ENCODE results near the gene INPP5D. TPM values are rescaled to one million over a fixed set of nuclear protein-coding genes. Genes with fewer than 3 reads are reported as not detected.
A peak's percentile ranks its signal among the peaks of the same experiment; 100 is the strongest.

INPP5D gene
- total RNA-seq, 2 experiments from 2014 or later = 129 to 135 TPM

DNA sequence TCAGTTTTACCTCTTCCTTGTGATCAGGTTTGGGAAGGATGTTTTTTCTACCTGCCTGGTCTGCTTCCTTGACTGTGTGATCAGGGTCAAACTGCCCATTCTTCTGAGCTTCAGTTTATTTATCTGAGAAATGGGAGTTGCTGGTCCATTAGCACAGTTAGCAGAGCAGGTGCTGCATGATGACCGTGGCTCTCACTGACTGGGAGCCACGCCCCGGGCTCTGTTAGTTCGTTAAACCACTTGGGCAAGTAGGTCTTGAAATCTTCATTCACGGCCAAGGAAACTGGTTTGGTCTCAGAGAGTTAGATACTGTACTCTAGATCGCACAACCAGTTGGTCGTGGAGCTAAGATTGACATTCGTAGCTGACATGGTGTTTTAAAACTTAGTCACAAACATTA is 41.7 kb downstream of the INPP5D start:
- H3K27ac Mint-ChIP-seq = no peak overlapping the region

GRCh38 chr2:233105156-233105895 is 45.2 kb downstream of the INPP5D start:
- no peak overlapping the region for H3K4me3 Mint-ChIP-seq
- ATAC-seq (ENCODE audit: low read depth) = no peak
- DNase-seq = no peak
- H3K4me1 Mint-ChIP-seq = peaks cover 47% of the 10 kb centered on the region
- H3K36me3 Mint-ChIP-seq = peaks cover 42% of the 10 kb centered on the region
- no peaks in the 10 kb centered on the region for H3K27me3 Mint-ChIP-seq
- POLR2A ChIA-PET = interaction anchor here (1.0 kb wide), 1 partner anchor 16 kb away, joined by 3 read pairs; no protein-coding TSS in a partner anchor
- no peaks in the 10 kb centered on the region for H3K9me3 Mint-ChIP-seq
- H3K27ac Mint-ChIP-seq = no peak overlapping the region

More for the DNA sequence above, 41.7 kb downstream of the INPP5D start:
- DNase-seq = no peak
- no peak for ATAC-seq (ENCODE audit: low read depth)
- POLR2A ChIA-PET = interaction anchor here (1.0 to 2.7 kb wide), 2 partner anchors 20 to 41 kb away, joined by 3 to 18 read pairs; partner anchors contain the start of gene INPP5D
- no peak overlapping the region for H3K4me3 Mint-ChIP-seq
- H3K9me3 Mint-ChIP-seq = no peaks in the 10 kb centered on the region
- peaks cover 59% of the 10 kb centered on the region for H3K36me3 Mint-ChIP-seq
- no peaks in the 10 kb centered on the region for H3K27me3 Mint-ChIP-seq
- peaks cover 58% of the 10 kb centered on the region for H3K4me1 Mint-ChIP-seq

GRCh38 chr2:233105930-233106329 is 45.8 kb downstream of the INPP5D start:
- peaks cover 36% of the 10 kb centered on the region for H3K36me3 Mint-ChIP-seq
- POLR2A ChIA-PET = interaction anchor here (0.6 kb wide), 1 partner anchor 456 kb away, joined by 3 read pairs; no protein-coding TSS in a partner anchor
- H3K27ac Mint-ChIP-seq = no peak overlapping the region
- no peak overlapping the region for H3K4me3 Mint-ChIP-seq
- ATAC-seq (ENCODE audit: low read depth) = no peak
- no peak for DNase-seq
- H3K9me3 Mint-ChIP-seq = no peaks in the 10 kb centered on the region
- H3K4me1 Mint-ChIP-seq = peaks cover 41% of the 10 kb centered on the region
- H3K27me3 Mint-ChIP-seq = no peaks in the 10 kb centered on the region

- ATAC-seq (ENCODE audit: low read depth) (no peak), DNase-seq (no peak)
- no peaks in the 10 kb centered on the region for H3K9me3 Mint-ChIP-seq
- peaks cover 35% of the 10 kb centered on the region for H3K4me1 Mint-ChIP-seq
- H3K4me3 Mint-ChIP-seq = no peak overlapping the region
- POLR2A ChIA-PET = no interaction called here
- H3K27me3 Mint-ChIP-seq = no peaks in the 10 kb centered on the region
- peaks cover 34% of the 10 kb centered on the region for H3K36me3 Mint-ChIP-seq
- peak overlapping the region; percentile 30 for H3K27ac Mint-ChIP-seq
Measured at GRCh38 chr2:233107011-233107410, 46.9 kb downstream of the INPP5D start.

- POLR2A ChIA-PET = no interaction called here
- DNase-seq (no peak), ATAC-seq (ENCODE audit: low read depth) (no peak)
- H3K36me3 Mint-ChIP-seq = peaks cover 29% of the 10 kb centered on the region
- no peaks in the 10 kb centered on the region for H3K9me3 Mint-ChIP-seq
- peaks cover 32% of the 10 kb centered on the region for H3K4me1 Mint-ChIP-seq
- no peak overlapping the region for H3K4me3 Mint-ChIP-seq
- H3K27ac Mint-ChIP-seq = no peak overlapping the region
- no peaks in the 10 kb centered on the region for H3K27me3 Mint-ChIP-seq
Measured at GRCh38 chr2:233107831-233108300, 47.7 kb downstream of the INPP5D start.

- Mint-ChIP-seq H3K27me3 (no peaks in the 10 kb centered on the region), H3K4me3 (no peak overlapping the region), H3K4me1 (peaks cover 31% of the 10 kb centered on the region), H3K27ac (peak overlapping the region; percentile 8), H3K36me3 (peaks cover 23% of the 10 kb centered on the region), H3K9me3 (no peaks in the 10 kb centered on the region)
- ATAC-seq (ENCODE audit: low read depth) = peak; percentile 23
- no peak for DNase-seq
- POLR2A ChIA-PET = no interaction called here
Measured at GRCh38 chr2:233108611-233109490, 48.7 kb downstream of the INPP5D start.

DNA sequence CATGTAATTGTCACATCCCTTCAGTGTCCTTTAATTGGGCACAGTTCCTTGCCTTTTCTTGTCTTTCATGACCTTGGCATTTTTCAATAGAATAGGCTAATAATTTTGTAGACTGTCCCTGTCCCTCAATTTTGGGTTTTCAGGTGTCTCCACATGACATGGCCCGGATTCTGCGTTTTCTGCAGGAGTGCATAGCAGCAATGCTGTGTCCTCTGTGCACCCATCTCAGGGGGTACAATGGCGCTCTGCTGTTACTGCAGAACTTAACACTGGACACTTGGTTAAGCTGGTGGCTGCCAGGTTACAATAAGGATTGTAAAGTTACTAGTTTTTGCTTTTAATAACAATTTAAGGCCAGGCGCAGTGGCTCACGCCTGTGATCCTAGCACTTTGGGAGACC is 51.3 kb downstream of the INPP5D start:
- no peaks in the 10 kb centered on the region for H3K9me3 Mint-ChIP-seq
- H3K36me3 Mint-ChIP-seq = peaks cover 7% of the 10 kb centered on the region
- no peak for DNase-seq
- peaks cover 42% of the 10 kb centered on the region for H3K4me1 Mint-ChIP-seq
- no peaks in the 10 kb centered on the region for H3K27me3 Mint-ChIP-seq
- POLR2A ChIA-PET = no interaction called here
- ATAC-seq (ENCODE audit: low read depth) = no peak
- H3K27ac Mint-ChIP-seq = no peak overlapping the region
- no peak overlapping the region for H3K4me3 Mint-ChIP-seq

DNA sequence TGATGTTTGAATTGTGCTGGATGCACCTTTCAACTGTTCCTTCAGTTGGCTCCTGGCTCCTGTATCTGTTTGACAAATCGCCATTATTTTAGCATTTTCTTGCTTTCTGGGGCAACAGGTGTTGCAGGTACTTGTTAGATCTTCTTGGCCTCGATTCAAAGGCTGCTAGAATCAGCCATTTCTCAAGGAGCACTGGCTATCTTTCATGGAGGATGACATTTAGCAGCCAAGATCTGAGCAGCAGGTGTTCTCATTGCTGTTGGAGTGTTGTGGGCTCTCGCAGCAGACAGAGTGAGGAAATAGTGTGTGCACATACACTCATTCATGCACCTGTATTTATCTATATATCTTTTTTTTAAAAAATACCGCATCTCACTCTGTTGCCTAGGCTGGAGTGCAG is 52.2 kb downstream of the INPP5D start:
- Mint-ChIP-seq H3K27me3 (no peaks in the 10 kb centered on the region), H3K4me1 (peaks cover 41% of the 10 kb centered on the region), H3K4me3 (no peak overlapping the region), H3K9me3 (no peaks in the 10 kb centered on the region), H3K36me3 (peaks cover 11% of the 10 kb centered on the region), H3K27ac (no peak overlapping the region)
- POLR2A ChIA-PET = no interaction called here
- DNase-seq = no peak
- ATAC-seq (ENCODE audit: low read depth) = no peak

DNA sequence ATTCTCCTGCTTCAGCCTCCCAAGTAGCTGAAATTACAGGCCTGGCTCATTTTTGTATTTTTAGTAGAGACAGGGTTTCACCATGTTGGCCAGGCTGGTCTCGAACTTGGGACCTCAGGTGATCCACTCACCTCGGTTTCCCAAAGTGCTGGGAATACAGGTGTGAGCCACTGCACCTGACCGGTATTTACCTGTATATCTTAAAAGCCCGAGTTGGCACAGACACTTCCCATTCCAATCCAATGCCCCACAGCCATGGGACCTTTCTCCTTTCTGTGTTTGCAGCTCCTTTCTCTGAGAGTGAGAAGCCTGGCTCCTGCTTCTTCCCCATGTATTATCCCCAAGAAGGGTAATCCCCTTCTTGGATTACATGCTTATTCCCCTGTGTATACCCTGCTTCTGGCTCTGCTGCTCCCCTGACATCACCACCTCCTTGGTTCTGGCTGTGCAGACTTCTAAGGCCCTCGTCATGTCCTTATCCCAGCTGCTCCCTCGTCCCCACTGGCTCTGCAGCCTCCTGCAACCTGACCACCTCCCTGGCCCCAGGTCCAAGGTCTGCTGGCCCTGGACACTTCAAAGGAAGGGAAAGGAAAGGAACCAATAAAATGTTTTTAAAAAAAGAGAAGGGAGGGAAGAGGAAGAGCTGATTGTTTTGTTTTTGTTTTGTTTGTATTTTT is 52.8 kb downstream of the INPP5D start:
- DNase-seq (peak; percentile 4), ATAC-seq (ENCODE audit: low read depth) (no peak)
- Mint-ChIP-seq H3K4me3 (no peak overlapping the region), H3K36me3 (peaks cover 11% of the 10 kb centered on the region), H3K9me3 (no peaks in the 10 kb centered on the region), H3K27ac (no peak overlapping the region), H3K27me3 (no peaks in the 10 kb centered on the region), H3K4me1 (peaks cover 45% of the 10 kb centered on the region)
- POLR2A ChIA-PET = interaction anchor here (1.8 kb wide), 1 partner anchor 52 kb away, joined by 7 read pairs; the partner anchor contains the start of gene INPP5D

DNA sequence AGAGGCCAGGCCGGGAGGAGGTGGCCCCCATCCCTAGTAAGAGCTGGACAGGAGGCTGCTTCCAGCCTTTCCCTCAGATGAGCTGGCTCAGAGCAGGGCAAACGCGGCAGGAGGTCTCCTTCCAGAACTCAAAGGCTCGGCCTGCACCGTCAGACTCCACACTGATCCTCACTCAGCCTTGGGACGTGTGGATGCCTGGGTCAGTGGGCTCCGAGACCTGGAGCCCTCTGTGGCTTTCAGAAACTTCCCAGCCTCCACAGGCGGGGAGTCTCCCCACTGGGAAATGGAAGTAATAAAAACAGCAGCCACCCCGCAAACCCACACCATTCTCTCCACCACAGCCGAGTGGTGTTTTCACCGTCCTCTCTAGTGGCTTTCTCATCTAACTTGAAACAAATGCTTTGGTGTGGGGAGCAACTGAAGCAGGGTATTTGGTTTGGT is 54.3 kb downstream of the INPP5D start:
- peak overlapping the region; percentile 18 for H3K4me3 Mint-ChIP-seq
- H3K4me1 Mint-ChIP-seq = peaks cover 45% of the 10 kb centered on the region
- no peaks in the 10 kb centered on the region for H3K9me3 Mint-ChIP-seq
- H3K27me3 Mint-ChIP-seq = no peaks in the 10 kb centered on the region
- DNase-seq (peak; percentile 61), ATAC-seq (ENCODE audit: low read depth) (peak; percentile 72)
- H3K36me3 Mint-ChIP-seq = peaks cover 19% of the 10 kb centered on the region
- POLR2A ChIA-PET = interaction anchor here (1.8 kb wide), 1 partner anchor 54 kb away, joined by 7 read pairs; the partner anchor contains the start of gene INPP5D
- peak overlapping the region; percentile 68 for H3K27ac Mint-ChIP-seq

- Mint-ChIP-seq H3K4me3 (peak overlapping the region; percentile 18), H3K27me3 (no peaks in the 10 kb centered on the region), H3K4me1 (peaks cover 45% of the 10 kb centered on the region), H3K36me3 (peaks cover 23% of the 10 kb centered on the region), H3K27ac (peak overlapping the region; percentile 68), H3K9me3 (no peaks in the 10 kb centered on the region)
- ATAC-seq (ENCODE audit: low read depth) (no peak), DNase-seq (no peak)
- POLR2A ChIA-PET = no interaction called here
Measured at GRCh38 chr2:233115121-233115520, 55.0 kb downstream of the INPP5D start.

GRCh38 chr2:233115741-233116140 is 55.6 kb downstream of the INPP5D start:
- H3K27me3 Mint-ChIP-seq = no peaks in the 10 kb centered on the region
- no peak for DNase-seq
- H3K4me1 Mint-ChIP-seq = peaks cover 45% of the 10 kb centered on the region
- POLR2A ChIA-PET = interaction anchor here (0.8 to 0.9 kb wide), 2 partner anchors 14 to 27 kb away, joined by 3 read pairs; no protein-coding TSS in a partner anchor
- ATAC-seq (ENCODE audit: low read depth) = no peak
- no peak overlapping the region for H3K27ac Mint-ChIP-seq
- H3K9me3 Mint-ChIP-seq = no peaks in the 10 kb centered on the region
- no peak overlapping the region for H3K4me3 Mint-ChIP-seq
- peaks cover 26% of the 10 kb centered on the region for H3K36me3 Mint-ChIP-seq

DNA sequence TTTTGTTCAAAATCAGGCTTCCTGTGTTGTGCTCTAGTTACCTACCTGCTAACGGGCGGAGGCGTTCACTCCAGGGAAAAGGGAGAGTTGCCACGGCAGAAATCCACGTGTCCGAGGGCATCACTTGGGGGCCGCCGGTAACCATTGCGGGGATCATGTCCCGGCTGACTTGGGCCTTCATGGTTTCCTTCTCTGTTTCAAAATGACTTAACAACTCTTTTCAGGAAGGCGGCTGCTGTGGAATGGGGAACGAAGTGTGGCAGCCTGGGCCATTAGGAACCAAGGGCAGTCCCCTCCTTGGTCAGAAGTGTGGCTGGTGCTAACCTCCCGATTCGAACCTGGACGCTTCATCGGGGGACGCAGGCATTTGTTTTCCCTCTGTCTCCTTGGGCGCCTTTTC is 56.8 kb downstream of the INPP5D start:
- Mint-ChIP-seq H3K4me1 (peaks cover 45% of the 10 kb centered on the region), H3K9me3 (no peaks in the 10 kb centered on the region), H3K27me3 (no peaks in the 10 kb centered on the region), H3K4me3 (no peak overlapping the region), H3K27ac (no peak overlapping the region), H3K36me3 (peaks cover 28% of the 10 kb centered on the region)
- no peak for ATAC-seq (ENCODE audit: low read depth)
- no peak for DNase-seq
- POLR2A ChIA-PET = no interaction called here
